HCT116 (cell line): ENCODE data around the gene MEG3. TPM values are rescaled to one million over a fixed set of nuclear protein-coding genes. Genes with fewer than 3 reads are reported as not detected.

Experiments
- ATAC-seq: fragments of 200-7000 bp; cut with Tn5 transposase; 2 replicates; pipeline ENCODE4 v1.9.1; 2020; ENCODE audit warnings: mild to moderate bottlenecking, moderate library complexity
- BruUV-seq: library from RNA; stranded (reverse); fragments of 400-500 nt; replicated peaks from 2 replicates; lab custom pipeline; 2021; lab: Mats Ljungman, UMichigan
- CTCF ChIA-PET: fragments of 300-600 bp; sonication (Branson Sonifier 250); formaldehyde crosslinking; loops from one replicate; lab custom pipeline; 2021; ENCODE audit warnings: antibody characterized with exemption; lab: Charles Lee
- POLR2A ChIA-PET: fragments of 300-600, 350-600 bp; sonication (Branson Sonifier 250); formaldehyde crosslinking; loops from one replicate; lab custom pipeline; 2021; ENCODE audit warnings: antibody characterized with exemption; lab: Charles Lee
- RAD21 ChIA-PET, 2 experiments: fragments of 300-600 bp; sonication (Branson Sonifier 250); formaldehyde crosslinking; loops; one replicate each; lab custom pipeline; 2023; ENCODE audit warnings: low total read pairs in 2 of 2; ENCODE audit not compliant: uncharacterized antibody in 2 of 2, unreplicated experiment in 2 of 2, low non-redundant PET in 1 of 2; lab: Charles Lee
- DNase-seq: peaks from one replicate; pipeline ENCODE4 v3.0.0-alpha.2; 2010; ENCODE audit warnings: low read depth, low spot score
- H2AFZ ChIP-seq: fragments of 200-600 bp; shearing (Covaris generic), sonication (generic); 2 replicates; pipeline ENCODE4 v1.6.1; 2017; ENCODE audit warnings: low read depth, mixed run types, mixed read lengths, antibody characterized with exemption, low read length; ENCODE audit not compliant: poor library complexity, severe bottlenecking
- H3K27ac ChIP-seq: 2 replicates; pipeline ENCODE4 v1.5.1; 2012; ENCODE audit warnings: low read depth, low read length
- H3K27me3 ChIP-seq: fragments of 200-600 bp; sonication (generic); 2 replicates; pipeline ENCODE4 v1.6.1; 2016; ENCODE audit warnings: mixed run types, low read length, mixed read lengths; ENCODE audit not compliant: insufficient read depth
- H3K36me3 ChIP-seq, 2 experiments: fragments of 200-500 bp in 1 of 2; fragments of 200-600 bp in 1 of 2; sonication (Bioruptor generic) in 1 of 2; sonication (generic) in 1 of 2; 2 replicates each; pipeline versions ENCODE4 v1.5.1 to v1.6.1; 2014 to 2016; ENCODE audit warnings: low read length in 2 of 2, inconsistent platforms in 1 of 2, mixed read lengths in 1 of 2, mixed run types in 1 of 2; ENCODE audit not compliant: insufficient read depth in 2 of 2, control insufficient read depth in 1 of 2
- H3K4me1 ChIP-seq, 2 experiments: fragments of 200-600 bp in 1 of 2; sonication (generic) in 1 of 2; 2 replicates each; pipeline versions ENCODE4 v1.5.1 to v1.6.1; 2012 to 2017; ENCODE audit warnings: low read length in 2 of 2, inconsistent platforms in 1 of 2, mild to moderate bottlenecking in 1 of 2, mixed read lengths in 1 of 2, mixed run types in 1 of 2, moderate library complexity in 1 of 2; ENCODE audit not compliant: insufficient read depth in 2 of 2, control insufficient read depth in 1 of 2
- H3K4me2 ChIP-seq: fragments of 200-600 bp; sonication (generic); 2 replicates; pipeline ENCODE4 v1.6.1; 2017; ENCODE audit warnings: mixed run types, low read length, mixed read lengths
- H3K4me3 ChIP-seq, 2 experiments: fragments of 200-600 bp in 1 of 2; sonication (generic) in 1 of 2; replicated peaks in 1 of 2; 2 replicates each; pipeline ENCODE4 v1.5.1; 2011 to 2016; ENCODE audit warnings: low read length in 2 of 2, control low read depth in 1 of 2, low read depth in 1 of 2, mild to moderate bottlenecking in 1 of 2, mixed read lengths in 1 of 2, mixed run types in 1 of 2
- H3K79me2 ChIP-seq: fragments of 200-600 bp; sonication (generic); 2 replicates; pipeline ENCODE4 v1.6.1; 2017; ENCODE audit warnings: mild to moderate bottlenecking, mixed run types, low read length, moderate library complexity, mixed read lengths; ENCODE audit not compliant: insufficient read depth
- H3K9ac ChIP-seq: fragments of 200-600 bp; sonication (generic); 2 replicates; pipeline ENCODE4 v1.6.1; 2016; ENCODE audit warnings: low read length, mixed read lengths
- H3K9me2 ChIP-seq: fragments of 200-600 bp; sonication (generic), shearing (Covaris generic); 2 replicates; pipeline ENCODE4 v1.6.1; 2017; ENCODE audit warnings: mixed run types, mild to moderate bottlenecking, moderate library complexity; ENCODE audit not compliant: insufficient read depth
- H3K9me3 ChIP-seq, 2 experiments: fragments of 200-500 bp in 1 of 2; fragments of 200-600 bp in 1 of 2; sonication (Bioruptor generic) in 1 of 2; sonication (generic) in 1 of 2; 2 replicates each; pipeline ENCODE4 v1.6.1; 2014 to 2017; ENCODE audit warnings: low read length in 2 of 2, mixed read lengths in 2 of 2, inconsistent platforms in 1 of 2, low read depth in 1 of 2, mild to moderate bottlenecking in 1 of 2, mixed run types in 1 of 2, moderate library complexity in 1 of 2; ENCODE audit not compliant: control insufficient read depth in 1 of 2, insufficient read depth in 1 of 2
- H4K20me1 ChIP-seq: fragments of 200-600 bp; sonication (generic), shearing (Covaris generic); 2 replicates; pipeline ENCODE4 v1.6.1; 2017; ENCODE audit warnings: mixed run types, mild to moderate bottlenecking, moderate library complexity; ENCODE audit not compliant: insufficient read depth
- CBX3 ChIP-seq: IDR thresholded peaks from 2 replicates; pipeline ENCODE4 v1.6.1; 2012; ENCODE audit warnings: low read depth
- EGR1 ChIP-seq: IDR thresholded peaks from 2 replicates; pipeline ENCODE4 v1.6.1; 2012; ENCODE audit warnings: low read depth
- EZH2 ChIP-seq: fragments of 200-600 bp; sonication (generic); IDR thresholded peaks from 2 replicates; pipeline ENCODE4 v1.6.1; 2017; ENCODE audit warnings: antibody characterized with exemption, mixed run types
- EZH2phosphoT487 ChIP-seq: fragments of 200-600 bp; IDR thresholded peaks from 2 replicates; pipeline ENCODE4 v1.6.1; 2018; ENCODE audit warnings: antibody characterized with exemption, borderline replicate concordance
- FOSL1 ChIP-seq: IDR thresholded peaks from 2 replicates; pipeline ENCODE4 v1.6.1; 2012; ENCODE audit warnings: low read depth
- JUND ChIP-seq: IDR thresholded peaks from 2 replicates; pipeline ENCODE4 v1.6.1; 2012
- POLR2A ChIP-seq: IDR thresholded peaks from 2 replicates; pipeline ENCODE4 v1.7.0; 2011; ENCODE audit warnings: borderline replicate concordance; ENCODE audit not compliant: insufficient read depth, insufficient read length; ENCODE audit errors: extremely low read depth
- SP1 ChIP-seq: IDR thresholded peaks from 2 replicates; pipeline ENCODE4 v1.6.1; 2012; ENCODE audit warnings: low read depth
- TCF7L2 ChIP-seq: IDR thresholded peaks from 2 replicates; pipeline ENCODE4 v1.7.0; 2011; ENCODE audit warnings: borderline replicate concordance, inconsistent platforms; ENCODE audit not compliant: insufficient read depth, insufficient read length; ENCODE audit errors: extremely low read depth
- ZNF274 ChIP-seq: fragments of 200-500 bp; sonication (Bioruptor generic); IDR thresholded peaks from 2 replicates; pipeline ENCODE4 v1.6.1; 2014; ENCODE audit warnings: mild to moderate bottlenecking, low read depth, low read length, inconsistent platforms
- intact Hi-C: fragments of 100-400 bp; cut with micrococcal nuclease; formaldehyde crosslinking; loops from 2 replicates; pipeline ENCODE4 v1.10.0; 2022
- total RNA-seq: library from RNA; stranded (reverse); gene quantifications from one replicate; pipeline ENCODE4 v1.2.1, GENCODE V29; 2021; ENCODE audit not compliant: unreplicated experiment
- TF ChIP-seq, protein P1 (sequence below): IDR thresholded peaks from 2 replicates; pipeline ENCODE4 v1.6.1; 2011; ENCODE audit warnings: mild to moderate bottlenecking, low read length, moderate library complexity; ENCODE audit not compliant: insufficient replicate concordance; ENCODE audit errors: extremely low read depth
- TF ChIP-seq, protein P2 (sequence below), 3 experiments: fragments of 200-600 bp in 1 of 3; sonication (generic) in 1 of 3; IDR thresholded peaks in 2 of 3; conservative IDR thresholded peaks in 1 of 3; 2 replicates each; pipeline ENCODE4 v1.5.1; 2012 to 2017; ENCODE audit warnings: low read depth in 2 of 3, low read length in 2 of 3, antibody characterized with exemption in 1 of 3, borderline replicate concordance in 1 of 3, control low read depth in 1 of 3, mild to moderate bottlenecking in 1 of 3, mixed read lengths in 1 of 3, mixed run types in 1 of 3, moderate library complexity in 1 of 3; ENCODE audit not compliant: insufficient read depth in 1 of 3
- TF ChIP-seq, protein P3 (sequence below): IDR thresholded peaks from 2 replicates; pipeline ENCODE4 v1.6.1; 2012; ENCODE audit warnings: low read depth

Gene MEG3
- total RNA-seq, 1 experiment from 2014 or later = 2.5 TPM

DNA sequence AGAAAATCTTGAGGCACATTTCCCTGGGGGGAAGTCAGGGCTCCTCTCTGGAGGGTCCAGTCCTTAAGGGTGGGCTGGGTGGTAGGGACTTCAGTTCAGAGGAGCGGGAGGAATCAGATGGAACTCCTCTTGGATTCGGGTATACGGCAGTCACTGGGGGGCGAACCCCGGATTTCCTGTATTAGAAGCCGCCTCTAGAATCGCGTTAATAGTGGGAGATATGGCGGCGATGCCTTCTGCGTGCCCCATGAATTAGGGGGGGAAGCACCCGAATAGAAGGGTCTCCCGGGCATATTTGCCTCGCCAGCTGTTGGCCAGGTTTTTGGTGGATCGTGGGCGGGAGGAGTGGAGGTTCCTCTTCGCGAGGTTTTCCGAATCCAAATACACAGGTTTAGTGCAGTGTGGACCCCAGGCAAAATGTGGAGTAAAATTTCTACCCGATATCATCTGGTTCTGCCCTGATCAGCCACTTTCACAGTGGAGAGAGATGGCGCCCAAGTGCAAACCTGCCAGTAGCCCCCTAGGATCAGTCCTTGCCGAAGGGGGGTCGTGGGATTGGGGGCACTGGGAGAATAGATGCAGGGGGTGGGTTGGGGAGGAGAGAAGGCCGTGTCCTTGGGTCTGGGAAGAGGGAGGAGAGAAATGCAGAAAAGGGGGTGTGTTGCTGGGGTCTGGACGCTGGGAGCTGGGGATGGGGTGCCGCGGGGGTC, 628 bp downstream of the MEG3 start (continued):
- TF ChIP-seq, protein P1, sequence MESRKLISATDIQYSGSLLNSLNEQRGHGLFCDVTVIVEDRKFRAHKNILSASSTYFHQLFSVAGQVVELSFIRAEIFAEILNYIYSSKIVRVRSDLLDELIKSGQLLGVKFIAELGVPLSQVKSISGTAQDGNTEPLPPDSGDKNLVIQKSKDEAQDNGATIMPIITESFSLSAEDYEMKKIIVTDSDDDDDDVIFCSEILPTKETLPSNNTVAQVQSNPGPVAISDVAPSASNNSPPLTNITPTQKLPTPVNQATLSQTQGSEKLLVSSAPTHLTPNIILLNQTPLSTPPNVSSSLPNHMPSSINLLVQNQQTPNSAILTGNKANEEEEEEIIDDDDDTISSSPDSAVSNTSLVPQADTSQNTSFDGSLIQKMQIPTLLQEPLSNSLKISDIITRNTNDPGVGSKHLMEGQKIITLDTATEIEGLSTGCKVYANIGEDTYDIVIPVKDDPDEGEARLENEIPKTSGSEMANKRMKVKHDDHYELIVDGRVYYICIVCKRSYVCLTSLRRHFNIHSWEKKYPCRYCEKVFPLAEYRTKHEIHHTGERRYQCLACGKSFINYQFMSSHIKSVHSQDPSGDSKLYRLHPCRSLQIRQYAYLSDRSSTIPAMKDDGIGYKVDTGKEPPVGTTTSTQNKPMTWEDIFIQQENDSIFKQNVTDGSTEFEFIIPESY = no peak
- no peak for TF ChIP-seq POLR2A
- TF ChIP-seq JUND = no peak
- TF ChIP-seq EZH2 = no peak
- TF ChIP-seq FOSL1 = no peak
- no peak for TF ChIP-seq CBX3

DNA sequence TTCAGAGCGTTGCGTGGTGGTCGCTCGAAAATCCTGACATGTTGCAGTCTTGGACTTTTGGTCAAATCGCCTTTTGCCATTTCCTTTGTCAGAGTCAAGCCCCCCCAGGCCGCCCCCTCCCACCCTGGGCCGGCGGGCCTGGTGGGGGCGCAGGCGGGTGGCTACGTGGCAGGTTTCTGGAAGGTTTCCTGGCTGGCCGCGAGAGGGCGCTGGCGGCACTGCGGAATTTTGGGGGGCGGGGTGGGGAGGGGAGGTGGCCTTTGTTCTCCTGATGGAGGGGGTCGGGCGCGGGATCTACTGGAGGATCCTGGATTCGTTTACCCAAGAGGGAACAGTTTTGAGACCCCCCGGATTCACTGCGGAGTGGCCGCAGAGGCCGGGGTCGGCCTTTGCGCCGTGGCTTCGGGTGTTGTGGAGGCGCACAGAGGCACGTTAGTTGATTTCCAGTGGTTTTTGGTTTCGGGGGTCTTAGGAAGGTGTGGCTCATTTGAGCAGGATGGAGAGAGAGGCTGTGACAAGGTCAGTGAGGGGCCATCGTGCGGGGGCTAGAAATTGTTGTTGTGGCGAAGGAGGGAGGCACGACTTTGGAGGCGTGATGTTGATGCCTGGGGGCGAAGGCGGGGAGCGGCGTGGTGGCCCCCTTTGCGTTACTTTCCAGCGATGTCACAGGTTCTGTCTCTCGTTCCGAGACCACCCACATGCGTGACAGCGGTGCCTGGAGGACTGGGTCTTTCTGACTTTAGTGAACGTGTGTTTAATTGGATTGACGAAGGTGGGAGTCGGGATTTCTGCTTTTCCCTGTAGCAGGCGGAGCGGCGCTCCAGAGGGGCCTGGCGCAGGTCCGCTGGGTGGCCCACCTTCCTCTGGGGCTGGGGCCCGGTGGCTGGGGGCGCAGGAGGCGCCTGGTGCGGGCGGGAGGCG, 1.4 kb downstream of the MEG3 start:
- Histone ChIP-seq H3K9me2 (no peaks in the 10 kb centered on the region), H3K4me1 (no peaks in the 10 kb centered on the region), H3K9me3 (no peaks in the 10 kb centered on the region; a peak in 1 of 4 replicates), H3K9ac (no peak overlapping the region), H3K27me3 (no peaks in the 10 kb centered on the region), H3K36me3 (no peaks in the 10 kb centered on the region), H3K27ac (no peak overlapping the region), H3K4me2 (no peak overlapping the region), H2AFZ (no peak overlapping the region), H4K20me1 (no peaks in the 10 kb centered on the region), H3K4me3 (no peak overlapping the region), H3K79me2 (no peaks in the 10 kb centered on the region)
- CTCF ChIA-PET = no interaction called here
- no peak for DNase-seq
- RAD21 ChIA-PET = no interaction called here
- no TSS peak for BruUV-seq
- intact Hi-C loops = no loop called here
- no peak for ATAC-seq
- POLR2A ChIA-PET = no interaction called here
- TF ChIP-seq EZH2phosphoT487 (no peak), EGR1 (no peak), SP1 (no peak), ZNF274 (no peak), FOSL1 (no peak), POLR2A (no peak), TCF7L2 (no peak)
- TF ChIP-seq, protein P2, sequence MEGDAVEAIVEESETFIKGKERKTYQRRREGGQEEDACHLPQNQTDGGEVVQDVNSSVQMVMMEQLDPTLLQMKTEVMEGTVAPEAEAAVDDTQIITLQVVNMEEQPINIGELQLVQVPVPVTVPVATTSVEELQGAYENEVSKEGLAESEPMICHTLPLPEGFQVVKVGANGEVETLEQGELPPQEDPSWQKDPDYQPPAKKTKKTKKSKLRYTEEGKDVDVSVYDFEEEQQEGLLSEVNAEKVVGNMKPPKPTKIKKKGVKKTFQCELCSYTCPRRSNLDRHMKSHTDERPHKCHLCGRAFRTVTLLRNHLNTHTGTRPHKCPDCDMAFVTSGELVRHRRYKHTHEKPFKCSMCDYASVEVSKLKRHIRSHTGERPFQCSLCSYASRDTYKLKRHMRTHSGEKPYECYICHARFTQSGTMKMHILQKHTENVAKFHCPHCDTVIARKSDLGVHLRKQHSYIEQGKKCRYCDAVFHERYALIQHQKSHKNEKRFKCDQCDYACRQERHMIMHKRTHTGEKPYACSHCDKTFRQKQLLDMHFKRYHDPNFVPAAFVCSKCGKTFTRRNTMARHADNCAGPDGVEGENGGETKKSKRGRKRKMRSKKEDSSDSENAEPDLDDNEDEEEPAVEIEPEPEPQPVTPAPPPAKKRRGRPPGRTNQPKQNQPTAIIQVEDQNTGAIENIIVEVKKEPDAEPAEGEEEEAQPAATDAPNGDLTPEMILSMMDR (IDR thresholded peaks at IDR 0.05 in 2 of 3, conservative IDR thresholded peaks at IDR 0.05 in 1 of 3; ENCODE audit: borderline replicate concordance in 1 of 3, insufficient read depth in 1 of 3, low read depth in 2 of 3, low read length in 2 of 3) = no peak
- TF ChIP-seq, protein P3, sequence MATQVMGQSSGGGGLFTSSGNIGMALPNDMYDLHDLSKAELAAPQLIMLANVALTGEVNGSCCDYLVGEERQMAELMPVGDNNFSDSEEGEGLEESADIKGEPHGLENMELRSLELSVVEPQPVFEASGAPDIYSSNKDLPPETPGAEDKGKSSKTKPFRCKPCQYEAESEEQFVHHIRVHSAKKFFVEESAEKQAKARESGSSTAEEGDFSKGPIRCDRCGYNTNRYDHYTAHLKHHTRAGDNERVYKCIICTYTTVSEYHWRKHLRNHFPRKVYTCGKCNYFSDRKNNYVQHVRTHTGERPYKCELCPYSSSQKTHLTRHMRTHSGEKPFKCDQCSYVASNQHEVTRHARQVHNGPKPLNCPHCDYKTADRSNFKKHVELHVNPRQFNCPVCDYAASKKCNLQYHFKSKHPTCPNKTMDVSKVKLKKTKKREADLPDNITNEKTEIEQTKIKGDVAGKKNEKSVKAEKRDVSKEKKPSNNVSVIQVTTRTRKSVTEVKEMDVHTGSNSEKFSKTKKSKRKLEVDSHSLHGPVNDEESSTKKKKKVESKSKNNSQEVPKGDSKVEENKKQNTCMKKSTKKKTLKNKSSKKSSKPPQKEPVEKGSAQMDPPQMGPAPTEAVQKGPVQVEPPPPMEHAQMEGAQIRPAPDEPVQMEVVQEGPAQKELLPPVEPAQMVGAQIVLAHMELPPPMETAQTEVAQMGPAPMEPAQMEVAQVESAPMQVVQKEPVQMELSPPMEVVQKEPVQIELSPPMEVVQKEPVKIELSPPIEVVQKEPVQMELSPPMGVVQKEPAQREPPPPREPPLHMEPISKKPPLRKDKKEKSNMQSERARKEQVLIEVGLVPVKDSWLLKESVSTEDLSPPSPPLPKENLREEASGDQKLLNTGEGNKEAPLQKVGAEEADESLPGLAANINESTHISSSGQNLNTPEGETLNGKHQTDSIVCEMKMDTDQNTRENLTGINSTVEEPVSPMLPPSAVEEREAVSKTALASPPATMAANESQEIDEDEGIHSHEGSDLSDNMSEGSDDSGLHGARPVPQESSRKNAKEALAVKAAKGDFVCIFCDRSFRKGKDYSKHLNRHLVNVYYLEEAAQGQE = no peak
